HCT116 (cell line): ENCODE results near the gene APBA2.

ENCODE experiments used
- CTCF ChIP-seq, 3 experiments: fragments of 200-600 bp in 1 of 3; sonication (generic) in 1 of 3; IDR thresholded peaks in 2 of 3; conservative IDR thresholded peaks in 1 of 3; 2 replicates each; pipeline ENCODE4 v1.5.1; 2012 to 2017; ENCODE audit warnings: low read depth in 2 of 3, low read length in 2 of 3, antibody characterized with exemption in 1 of 3, borderline replicate concordance in 1 of 3, control low read depth in 1 of 3, mild to moderate bottlenecking in 1 of 3, mixed read lengths in 1 of 3, mixed run types in 1 of 3, moderate library complexity in 1 of 3; ENCODE audit not compliant: insufficient read depth in 1 of 3
- POLR2A ChIP-seq: IDR thresholded peaks from 2 replicates; pipeline ENCODE4 v1.7.0; 2011; ENCODE audit warnings: borderline replicate concordance; ENCODE audit not compliant: insufficient read depth, insufficient read length; ENCODE audit errors: extremely low read depth

DNA sequence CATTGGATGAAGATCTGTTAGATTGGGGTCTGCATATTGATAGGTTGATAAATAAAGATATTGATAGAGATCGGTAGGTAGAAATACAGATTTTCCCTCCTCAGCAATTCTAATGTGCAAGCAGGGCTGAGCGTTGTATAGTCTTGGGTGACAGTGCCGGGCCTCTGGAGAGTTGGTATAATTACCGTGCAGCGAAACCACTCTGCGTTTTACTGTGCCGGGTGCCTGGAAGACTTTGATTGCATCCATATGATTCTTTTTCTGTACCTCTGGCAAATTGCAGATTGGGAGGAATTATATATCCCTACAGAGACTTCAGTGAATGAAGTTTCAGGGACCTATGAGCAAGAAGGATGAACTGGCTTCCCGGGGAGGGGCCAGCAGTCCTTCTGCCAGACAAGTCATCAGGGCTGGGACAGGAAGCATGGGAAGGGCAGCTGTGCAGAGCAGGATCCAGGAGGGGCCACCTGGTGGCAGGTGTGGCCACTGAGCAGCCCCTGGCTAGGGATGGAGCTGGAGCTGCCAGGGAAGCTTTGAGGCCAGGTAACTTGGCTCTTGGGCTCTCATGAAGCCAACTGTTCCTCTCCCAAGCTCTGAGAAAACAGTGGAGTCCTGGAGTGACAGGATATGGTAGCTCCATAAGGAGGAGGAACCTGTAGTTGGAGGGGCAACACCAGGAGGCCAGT, 132.5 kb downstream of the APBA2 start:
- TF ChIP-seq CTCF (IDR thresholded peaks at IDR 0.05 in 2 of 3, conservative IDR thresholded peaks at IDR 0.05 in 1 of 3; ENCODE audit: borderline replicate concordance in 1 of 3, insufficient read depth in 1 of 3, low read depth in 2 of 3, low read length in 2 of 3) (peak in 2 of 3 experiments; percentile 49 to 65; a peak in 4 of 6 replicates), POLR2A (no peak)
